Adrenal gland (tissue), 5 donors: Measurements from ENCODE around the gene BCL2L1.

Experiments used
- POLR2A ChIP-seq, 2 donors: fragments of 450-650 bp; IDR thresholded peaks; one replicate each; pipeline ENCODE4 v1.6.1; 2017; ENCODE audit warnings: antibody characterized with exemption in 2 of 2, mild to moderate bottlenecking in 2 of 2, moderate library complexity in 1 of 2
- TF ChIP-seq, protein P1 (sequence below), 6 experiments: fragments of 450-650 bp in 4 of 6; fragments of 200-600 bp in 2 of 6; sonication (generic) in 1 of 6; IDR thresholded peaks; 1 replicate in 5 of 6; 2 replicates in 1 of 6; pipeline versions ENCODE4 v1.5.1 to v1.8.0; 2016 to 2021; ENCODE audit warnings: antibody characterized with exemption in 6 of 6, mild to moderate bottlenecking in 2 of 6, moderate library complexity in 1 of 6
- donor health status: DM: no; HTN: no; CAD: no.

DNA sequence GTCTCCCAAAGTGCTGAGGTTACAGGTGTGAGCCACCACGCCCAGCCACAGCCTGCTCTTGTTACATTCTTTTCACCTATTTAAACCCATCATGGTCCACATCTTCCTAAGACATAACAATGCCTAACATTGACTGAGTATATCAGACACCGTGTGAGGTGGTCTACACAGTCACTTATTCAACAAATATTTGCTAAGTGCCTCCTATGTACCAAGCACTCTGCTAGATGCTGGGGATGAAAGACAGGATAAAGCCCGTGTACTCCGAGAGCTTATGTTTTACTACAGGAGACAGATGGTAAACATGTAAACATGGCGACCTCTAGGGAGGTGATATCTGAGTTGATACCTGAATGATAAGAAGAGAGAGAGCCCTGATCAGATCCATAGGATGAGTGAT, 12.7 kb downstream of the BCL2L1 start:
- no peak for TF ChIP-seq POLR2A (IDR thresholded peaks at IDR 0.05)
- TF ChIP-seq, protein P1, sequence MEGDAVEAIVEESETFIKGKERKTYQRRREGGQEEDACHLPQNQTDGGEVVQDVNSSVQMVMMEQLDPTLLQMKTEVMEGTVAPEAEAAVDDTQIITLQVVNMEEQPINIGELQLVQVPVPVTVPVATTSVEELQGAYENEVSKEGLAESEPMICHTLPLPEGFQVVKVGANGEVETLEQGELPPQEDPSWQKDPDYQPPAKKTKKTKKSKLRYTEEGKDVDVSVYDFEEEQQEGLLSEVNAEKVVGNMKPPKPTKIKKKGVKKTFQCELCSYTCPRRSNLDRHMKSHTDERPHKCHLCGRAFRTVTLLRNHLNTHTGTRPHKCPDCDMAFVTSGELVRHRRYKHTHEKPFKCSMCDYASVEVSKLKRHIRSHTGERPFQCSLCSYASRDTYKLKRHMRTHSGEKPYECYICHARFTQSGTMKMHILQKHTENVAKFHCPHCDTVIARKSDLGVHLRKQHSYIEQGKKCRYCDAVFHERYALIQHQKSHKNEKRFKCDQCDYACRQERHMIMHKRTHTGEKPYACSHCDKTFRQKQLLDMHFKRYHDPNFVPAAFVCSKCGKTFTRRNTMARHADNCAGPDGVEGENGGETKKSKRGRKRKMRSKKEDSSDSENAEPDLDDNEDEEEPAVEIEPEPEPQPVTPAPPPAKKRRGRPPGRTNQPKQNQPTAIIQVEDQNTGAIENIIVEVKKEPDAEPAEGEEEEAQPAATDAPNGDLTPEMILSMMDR (IDR thresholded peaks at IDR 0.05): no peak
